PFSK-1 (cell line): Measurements from ENCODE around the gene CLASP1.

Source experiments
- FOXP2 ChIP-seq: optimal IDR thresholded peaks from 2 replicates; pipeline ENCODE3; 2011; ENCODE audit warnings: borderline replicate concordance, control low read depth, inconsistent platforms; ENCODE audit not compliant: insufficient read depth; ENCODE audit errors: extremely low read length, extremely low read depth
- POLR2AphosphoS5 ChIP-seq: IDR thresholded peaks from 2 replicates; pipeline ENCODE4 v1.6.1; 2012; ENCODE audit warnings: low read depth, mild to moderate bottlenecking, control low read depth, low read length, moderate library complexity
- REST ChIP-seq, 2 experiments: IDR thresholded peaks; 2 replicates each; pipeline versions ENCODE4 v1.6.1 to v1.8.0; 2011 to 2012; ENCODE audit warnings: low read depth in 2 of 2, low read length in 2 of 2, control low read depth in 1 of 2, inconsistent platforms in 1 of 2, mild to moderate bottlenecking in 1 of 2, moderate library complexity in 1 of 2; ENCODE audit not compliant: insufficient read depth in 1 of 2
- SIN3A ChIP-seq: IDR thresholded peaks from 2 replicates; pipeline ENCODE4 v1.6.1; 2012; ENCODE audit warnings: mild to moderate bottlenecking, low read length, moderate library complexity, borderline replicate concordance; ENCODE audit not compliant: insufficient read depth
- TAF1 ChIP-seq: IDR thresholded peaks from 2 replicates; pipeline ENCODE4 v1.6.1; 2012; ENCODE audit warnings: low read length, control low read depth, borderline replicate concordance; ENCODE audit not compliant: insufficient read depth

CLASP1 gene

GRCh38 chr2:121584741-121585140 is 64.5 kb downstream of the CLASP1 start:
- TF ChIP-seq REST (IDR thresholded peaks at IDR 0.05; ENCODE audit: insufficient read depth in 1 of 2, low read depth in 2 of 2, low read length in 2 of 2) (no peak), TAF1 (no peak), POLR2AphosphoS5 (no peak), SIN3A (no peak), FOXP2 (no peak)

- TF ChIP-seq REST (IDR thresholded peaks at IDR 0.05; ENCODE audit: insufficient read depth in 1 of 2, low read depth in 2 of 2, low read length in 2 of 2) (no peak), SIN3A (no peak), TAF1 (no peak), FOXP2 (no peak), POLR2AphosphoS5 (no peak)
Measured at GRCh38 chr2:121583555-121583954, 65.7 kb downstream of the CLASP1 start.

GRCh38 chr2:121582272-121582671 is 67.0 kb downstream of the CLASP1 start:
- TF ChIP-seq FOXP2 (no peak), TAF1 (no peak), SIN3A (no peak), REST (IDR thresholded peaks at IDR 0.05; ENCODE audit: insufficient read depth in 1 of 2, low read depth in 2 of 2, low read length in 2 of 2) (no peak), POLR2AphosphoS5 (no peak)

GRCh38 chr2:121579309-121579708 is 70.0 kb downstream of the CLASP1 start:
- TF ChIP-seq POLR2AphosphoS5 (no peak), REST (IDR thresholded peaks at IDR 0.05; ENCODE audit: insufficient read depth in 1 of 2, low read depth in 2 of 2, low read length in 2 of 2) (no peak), FOXP2 (no peak), TAF1 (no peak), SIN3A (no peak)

DNA sequence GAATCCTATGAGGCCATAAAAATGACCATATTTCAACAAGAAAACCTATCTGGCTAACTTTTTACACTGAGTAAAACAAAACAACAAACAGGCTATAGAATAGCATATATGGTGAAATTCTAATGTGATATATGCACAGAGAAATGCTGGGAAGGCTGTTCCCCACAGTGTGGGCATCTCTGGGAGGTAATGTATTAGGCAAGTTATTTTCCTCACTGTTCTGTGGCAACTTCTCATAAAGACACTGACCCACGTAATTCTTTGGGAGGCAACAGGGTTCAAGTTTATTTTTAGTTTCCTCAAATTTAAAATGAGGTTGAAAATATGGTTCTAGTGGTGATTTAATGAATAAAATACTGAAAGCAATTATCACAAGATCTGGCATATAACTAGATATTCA is 71.9 kb downstream of the CLASP1 start:
- TF ChIP-seq TAF1 (no peak), REST (IDR thresholded peaks at IDR 0.05; ENCODE audit: insufficient read depth in 1 of 2, low read depth in 2 of 2, low read length in 2 of 2) (no peak), SIN3A (no peak), FOXP2 (no peak), POLR2AphosphoS5 (no peak)
